HepG2 (cell line): Measurements from ENCODE around the gene FRMD3. TPM values are rescaled to one million over a fixed set of nuclear protein-coding genes. Genes with fewer than 3 reads are reported as not detected.

Source experiments
- ATAC-seq: fragments of 200-7000 bp; cut with Tn5 transposase; 3 replicates; pipeline ENCODE4 v1.9.1; 2020; ENCODE audit warnings: mild to moderate bottlenecking, moderate library complexity
- BruUV-seq: library from RNA; stranded (reverse); fragments of 400-500 nt; replicated peaks from 2 replicates; lab custom pipeline; 2021; lab: Mats Ljungman, UMichigan
- CTCF ChIA-PET: fragments of 300-600 bp; formaldehyde crosslinking; extraction: SDS; loops from one replicate; lab custom pipeline; 2021; ENCODE audit warnings: low total read pairs, inconsistent platforms, low intra/inter-chr PET ratio; lab: Yijun Ruan, JAX
- POLR2A ChIA-PET: fragments of 350-600 bp; sonication (Branson Sonifier 250); formaldehyde crosslinking; loops from one replicate; lab custom pipeline; 2020; ENCODE audit warnings: antibody characterized with exemption, inconsistent platforms; lab: Yijun Ruan, JAX
- DNase-seq: peaks from one replicate; pipeline ENCODE4 v3.0.0-alpha.2; 2015; ENCODE audit warnings: low spot score
- FAIRE-seq: peaks from 3 replicates; lab custom pipeline; 2011; peaks lifted over from hg19 to GRCh38; lab: Jason Lieb, UNC
- H2AFZ ChIP-seq: one replicate; pipeline ENCODE4 v1.6.1; 2011; ENCODE audit warnings: low read length, inconsistent platforms
- H3K27ac ChIP-seq: fragments of 300-600 bp; 3 replicates; pipeline ENCODE4 v1.8.0; 2011; ENCODE audit warnings: mixed run types, mild to moderate bottlenecking, mixed read lengths, low read length, inconsistent platforms; ENCODE audit not compliant: insufficient read depth; ENCODE audit errors: extremely low read length
- H3K27me3 ChIP-seq, 2 experiments: fragments of 200-600 bp in 1 of 2; 2 replicates in 1 of 2; 3 replicates in 1 of 2; pipeline versions ENCODE4 v1.6.0 to v1.8.0; 2011; ENCODE audit warnings: low read length in 2 of 2, mild to moderate bottlenecking in 2 of 2, moderate library complexity in 2 of 2, inconsistent platforms in 1 of 2; ENCODE audit not compliant: insufficient read depth in 2 of 2, control insufficient read depth in 1 of 2
- H3K36me3 ChIP-seq, 2 experiments: fragments of 200-600 bp in 1 of 2; replicated peaks in 1 of 2; 2 replicates in 1 of 2; 3 replicates in 1 of 2; pipeline versions ENCODE4 v1.5.1 to v1.8.0; 2011; ENCODE audit warnings: low read length in 2 of 2, inconsistent platforms in 1 of 2; ENCODE audit not compliant: insufficient read depth in 2 of 2, control insufficient read depth in 1 of 2
- H3K4me1 ChIP-seq: 2 replicates; pipeline ENCODE4 v1.5.1; 2012; ENCODE audit warnings: low read length, inconsistent platforms; ENCODE audit not compliant: insufficient read depth
- H3K4me2 ChIP-seq: 2 replicates; pipeline ENCODE4 v1.6.0; 2011; ENCODE audit warnings: low read depth, low read length, inconsistent platforms
- H3K4me3 ChIP-seq, 3 experiments: fragments of 200-600 bp in 1 of 3; sonication (generic), shearing (Covaris generic) in 1 of 3; replicated peaks in 1 of 3; 2 replicates each; pipeline ENCODE4 v1.5.1; 2011 to 2016; ENCODE audit warnings: low read length in 3 of 3, inconsistent platforms in 2 of 3, low read depth in 2 of 3, mild to moderate bottlenecking in 2 of 3, control low read depth in 1 of 3, mixed read lengths in 1 of 3; ENCODE audit not compliant: insufficient read depth in 1 of 3
- H3K79me2 ChIP-seq: one replicate; pipeline ENCODE4 v1.6.1; 2011; ENCODE audit warnings: low read length, inconsistent platforms; ENCODE audit not compliant: insufficient read depth
- H3K9ac ChIP-seq: 2 replicates; pipeline ENCODE4 v1.6.0; 2011; ENCODE audit warnings: mild to moderate bottlenecking, low read depth, low read length, inconsistent platforms; ENCODE audit not compliant: insufficient read depth
- H3K9me3 ChIP-seq: 2 replicates; pipeline ENCODE4 v1.5.1; 2012; ENCODE audit warnings: mild to moderate bottlenecking, low read length
- H4K20me1 ChIP-seq: 2 replicates; pipeline ENCODE4 v1.6.0; 2011; ENCODE audit warnings: inconsistent platforms, mild to moderate bottlenecking, low read length, moderate library complexity; ENCODE audit not compliant: insufficient read depth
- FOXM1 ChIP-seq: sonication (generic); formaldehyde crosslinking; IDR thresholded peaks from 2 replicates; pipeline ENCODE4 v1.5.0; 2020; ENCODE audit warnings: missing genetic modification reagents
- ZFYVE20 ChIP-seq: sonication (generic); formaldehyde crosslinking; IDR thresholded peaks from 2 replicates; pipeline ENCODE4 v1.8.0; 2023; ENCODE audit warnings: low read depth, mild to moderate bottlenecking, moderate library complexity, missing genetic modification reagents, borderline replicate concordance
- ZNF12 ChIP-seq: sonication (generic); formaldehyde crosslinking; IDR thresholded peaks from 2 replicates; pipeline ENCODE4 v1.5.0; 2020; ENCODE audit warnings: missing genetic modification reagents
- WGBS: methylation state at CpG from one replicate; pipeline ENCODE4 v1.1.6; 2017; ENCODE audit warnings: low lambda C conversion rate; 5-methylcytosine and 5-hydroxymethylcytosine counted together
- in situ Hi-C: cut with HindIII; loops from 2 replicates; pipeline ENCODE4 v1.10.0; 2017; ENCODE audit warnings: low pct_unique_long_range_greater_than_20kb; ENCODE audit not compliant: extremely low pct_ligation_motif_present
- intact Hi-C: fragments of 100-400 bp; cut with micrococcal nuclease; formaldehyde crosslinking; loops from one replicate; pipeline ENCODE4 v1.10.0; 2022; ENCODE audit not compliant: unreplicated experiment
- polyA plus RNA-seq, 8 experiments: library from polyadenylated mRNA; depleted of rRNA in 3 of 8; stranded (reverse) in 7 of 8; unstranded in 1 of 8; fragments of >200 nt; fragmentation: Illumina TruSeq in 4 of 8; extraction: Trizol in 4 of 8; gene quantifications; 2 replicates each; pipeline versions ENCODE4 v1.2.1 to v1.2.3, GENCODE V29; 2011 to 2016; ENCODE audit warnings: low read depth in 4 of 8, missing spikeins in 1 of 8, mixed read lengths in 1 of 8; ENCODE audit not compliant: insufficient read depth in 1 of 8
- total RNA-seq, 5 experiments: library from RNA; depleted of rRNA; stranded (reverse); fragments of >200 nt; fragmentation: Illumina TruSeq; extraction: Trizol; gene quantifications; 2 replicates each; pipeline ENCODE4 v1.2.3, GENCODE V29; 2016; ENCODE audit warnings: low read depth in 1 of 5
- TF ChIP-seq, protein P1 (sequence below): sonication (generic); formaldehyde crosslinking; IDR thresholded peaks from 2 replicates; pipeline ENCODE4 v1.5.0; 2020; ENCODE audit warnings: mild to moderate bottlenecking, missing genetic modification reagents
- TF ChIP-seq, protein P2 (sequence below): sonication (generic); IDR thresholded peaks from 2 replicates; pipeline ENCODE4 v1.6.1; 2016; ENCODE audit warnings: low read depth, borderline replicate concordance
- TF ChIP-seq, protein P3 (sequence below): sonication (generic); formaldehyde crosslinking; IDR thresholded peaks from 2 replicates; pipeline ENCODE4 v1.4.0; 2020; ENCODE audit warnings: mild to moderate bottlenecking, missing genetic modification reagents

Gene FRMD3
- total and polyA plus RNA-seq, 2 of the 13 experiments (the other 11 are each of a cell fraction or from before 2014, with no cell fraction given): 3.2 to 7.7 TPM

DNA sequence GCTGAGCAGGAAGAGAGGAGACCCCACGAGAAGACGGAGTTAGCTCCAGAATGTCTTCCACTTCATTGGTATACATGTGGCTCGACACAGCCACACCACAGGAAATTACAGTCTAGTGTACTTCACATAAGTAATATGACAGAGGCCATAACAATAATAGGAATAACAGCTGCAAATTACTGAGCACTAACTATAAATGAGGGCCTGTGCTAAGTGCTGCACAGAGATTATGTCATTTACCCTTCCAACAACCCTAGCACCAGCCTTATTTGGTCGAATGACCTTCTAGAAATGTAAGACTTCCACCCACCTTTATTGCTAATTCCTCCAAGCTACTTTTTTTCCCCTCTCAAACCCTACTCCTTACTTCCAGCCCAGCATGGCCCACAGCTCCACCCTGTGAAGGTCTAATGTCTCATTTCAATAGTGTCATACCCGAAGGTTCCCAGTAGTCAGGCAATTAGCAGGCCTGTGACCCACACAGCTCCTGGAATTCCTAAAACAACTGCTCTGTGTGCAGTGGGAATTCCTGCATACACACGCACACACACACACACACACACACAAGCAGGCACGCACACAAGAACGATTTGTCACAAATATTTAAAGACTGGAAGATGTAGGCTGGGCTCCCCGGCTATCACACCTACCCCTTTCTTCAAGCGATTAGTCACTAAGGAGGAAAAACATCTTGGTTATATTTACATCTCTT lies 134.5 kb downstream of the FRMD3 start (continued):
- TF ChIP-seq, protein P1, sequence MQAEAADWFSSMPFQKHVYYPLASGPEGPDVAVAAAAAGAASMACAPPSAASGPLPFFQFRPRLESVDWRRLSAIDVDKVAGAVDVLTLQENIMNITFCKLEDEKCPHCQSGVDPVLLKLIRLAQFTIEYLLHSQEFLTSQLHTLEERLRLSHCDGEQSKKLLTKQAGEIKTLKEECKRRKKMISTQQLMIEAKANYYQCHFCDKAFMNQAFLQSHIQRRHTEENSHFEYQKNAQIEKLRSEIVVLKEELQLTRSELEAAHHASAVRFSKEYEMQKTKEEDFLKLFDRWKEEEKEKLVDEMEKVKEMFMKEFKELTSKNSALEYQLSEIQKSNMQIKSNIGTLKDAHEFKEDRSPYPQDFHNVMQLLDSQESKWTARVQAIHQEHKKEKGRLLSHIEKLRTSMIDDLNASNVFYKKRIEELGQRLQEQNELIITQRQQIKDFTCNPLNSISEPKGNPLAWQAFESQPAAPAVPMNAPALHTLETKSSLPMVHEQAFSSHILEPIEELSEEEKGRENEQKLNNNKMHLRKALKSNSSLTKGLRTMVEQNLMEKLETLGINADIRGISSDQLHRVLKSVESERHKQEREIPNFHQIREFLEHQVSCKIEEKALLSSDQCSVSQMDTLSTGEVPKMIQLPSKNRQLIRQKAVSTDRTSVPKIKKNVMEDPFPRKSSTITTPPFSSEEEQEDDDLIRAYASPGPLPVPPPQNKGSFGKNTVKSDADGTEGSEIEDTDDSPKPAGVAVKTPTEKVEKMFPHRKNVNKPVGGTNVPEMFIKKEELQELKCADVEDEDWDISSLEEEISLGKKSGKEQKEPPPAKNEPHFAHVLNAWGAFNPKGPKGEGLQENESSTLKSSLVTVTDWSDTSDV (CRISPR knock-in tag): no peak
- no peak for TF ChIP-seq ZFYVE20

DNA sequence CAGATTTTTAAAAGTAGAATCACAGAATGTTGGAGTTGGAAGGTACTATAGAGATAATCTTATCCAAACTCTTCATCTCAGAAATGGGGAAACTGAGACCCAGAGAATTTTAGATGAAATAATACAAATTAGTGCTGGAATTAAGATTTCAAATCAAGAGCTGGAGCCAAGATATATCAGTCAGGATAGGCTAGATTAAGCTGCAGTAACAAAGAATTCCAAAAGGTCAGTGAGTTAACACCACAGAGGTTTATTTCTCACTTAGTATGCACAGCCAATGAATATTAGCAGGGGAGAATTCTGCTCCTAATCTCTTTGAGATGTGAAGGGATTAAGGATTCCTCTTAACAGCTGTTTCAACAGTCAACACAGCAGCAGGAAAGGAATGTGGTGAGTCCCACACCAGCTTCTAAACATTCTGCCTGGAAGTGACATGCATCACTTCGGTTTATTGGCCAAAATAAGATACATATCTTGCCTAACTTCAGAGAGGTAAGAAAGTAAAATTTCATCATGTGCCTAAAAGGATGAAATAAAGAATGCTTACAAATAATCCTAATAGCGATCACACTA lies 136.8 kb downstream of the FRMD3 start:
- peaks cover 28% of the 10 kb centered on the region for H3K4me1 ChIP-seq
- H3K79me2 ChIP-seq: no peaks in the 10 kb centered on the region
- ChIA-PET POLR2A (no interaction called here), CTCF (no interaction called here)
- intact Hi-C loops (no loop called here), in situ Hi-C loops (no loop called here)
- ATAC-seq (no peak), DNase-seq (no peak), FAIRE-seq (no peak)
- H3K4me2 ChIP-seq: no peak overlapping the region
- no peaks in the 10 kb centered on the region for H3K27me3 ChIP-seq
- no peaks in the 10 kb centered on the region for H3K9me3 ChIP-seq
- H3K27ac ChIP-seq: no peak overlapping the region
- no peak overlapping the region for H2AFZ ChIP-seq
- H4K20me1 ChIP-seq: no peaks in the 10 kb centered on the region
- no TSS peak for BruUV-seq
- 95% methylated on average over 2 of the region's 2 CpGs for WGBS
- TF ChIP-seq ZNF12 (CRISPR knock-in tag): peak; percentile 97
- no peak for TF ChIP-seq FOXM1 (CRISPR knock-in tag)
- TF ChIP-seq, protein P2, sequence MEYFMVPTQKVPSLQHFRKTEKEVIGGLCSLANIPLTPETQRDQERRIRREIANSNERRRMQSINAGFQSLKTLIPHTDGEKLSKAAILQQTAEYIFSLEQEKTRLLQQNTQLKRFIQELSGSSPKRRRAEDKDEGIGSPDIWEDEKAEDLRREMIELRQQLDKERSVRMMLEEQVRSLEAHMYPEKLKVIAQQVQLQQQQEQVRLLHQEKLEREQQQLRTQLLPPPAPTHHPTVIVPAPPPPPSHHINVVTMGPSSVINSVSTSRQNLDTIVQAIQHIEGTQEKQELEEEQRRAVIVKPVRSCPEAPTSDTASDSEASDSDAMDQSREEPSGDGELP: 0 out of 2 replicates have a peak, but pooled peaks have one; percentile 31
- TF ChIP-seq, protein P3, sequence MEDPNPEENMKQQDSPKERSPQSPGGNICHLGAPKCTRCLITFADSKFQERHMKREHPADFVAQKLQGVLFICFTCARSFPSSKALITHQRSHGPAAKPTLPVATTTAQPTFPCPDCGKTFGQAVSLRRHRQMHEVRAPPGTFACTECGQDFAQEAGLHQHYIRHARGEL (CRISPR knock-in tag): no peak
- H3K36me3 ChIP-seq: no peaks in the 10 kb centered on the region
- H3K4me3 ChIP-seq: no peak overlapping the region
- no peak overlapping the region for H3K9ac ChIP-seq
